Adrenal gland (tissue), 12 donors: ENCODE measurements around the gene IQSEC1. TPM values are rescaled to one million over a fixed set of nuclear protein-coding genes. Genes with fewer than 3 reads are reported as not detected.

Experiments
- DNase-seq, 7 donors: peaks; one replicate each; pipeline ENCODE4 v3.0.0-alpha.2; 2019 to 2020
- H3K27ac ChIP-seq, 5 donors: fragments of 200-600 bp; sonication (generic) in 4 of 5; 1 replicate in 3 of 5; 2 replicates in 2 of 5; pipeline versions ENCODE4 v1.5.1 to v1.8.0; 2016 to 2020; ENCODE audit warnings: mild to moderate bottlenecking in 1 of 5
- H3K27me3 ChIP-seq: fragments of 200-600 bp; 2 replicates; pipeline ENCODE4 v1.8.0; 2021
- H3K36me3 ChIP-seq, 2 donors: fragments of 200-600 bp; replicated peaks in 1 of 2; 1 replicate in 1 of 2; 2 replicates in 1 of 2; pipeline versions ENCODE4 v1.5.1 to v1.8.0; 2018 to 2022
- H3K4me1 ChIP-seq, 2 donors: fragments of 200-600 bp; replicated peaks in 1 of 2; 1 replicate in 1 of 2; 2 replicates in 1 of 2; pipeline versions ENCODE4 v1.5.1 to v1.8.0; 2018 to 2021
- H3K4me3 ChIP-seq, 4 donors: fragments of 200-600 bp; sonication (generic) in 3 of 4; one replicate each; pipeline ENCODE4 v1.5.1; 2016 to 2018
- H3K9me3 ChIP-seq, 3 donors: fragments of 200-600 bp; sonication (generic) in 1 of 3; replicated peaks in 1 of 3; 1 replicate in 2 of 3; 2 replicates in 1 of 3; pipeline versions ENCODE4 v1.5.1 to v1.8.0; 2016 to 2021
- CTCF ChIP-seq, 6 experiments: fragments of 450-650 bp in 4 of 6; fragments of 200-600 bp in 2 of 6; sonication (generic) in 1 of 6; IDR thresholded peaks; 1 replicate in 5 of 6; 2 replicates in 1 of 6; pipeline versions ENCODE4 v1.5.1 to v1.8.0; 2016 to 2021; ENCODE audit warnings: antibody characterized with exemption in 6 of 6, mild to moderate bottlenecking in 2 of 6, moderate library complexity in 1 of 6
- POLR2A ChIP-seq, 2 donors: fragments of 450-650 bp; IDR thresholded peaks; one replicate each; pipeline ENCODE4 v1.6.1; 2017; ENCODE audit warnings: antibody characterized with exemption in 2 of 2, mild to moderate bottlenecking in 2 of 2, moderate library complexity in 1 of 2
- WGBS, 4 donors: extraction: QIAGEN DNeasy Blood & Tissue Kit in 2 of 4; methylation state at CpG; one replicate each; pipeline versions ENCODE4 v1.1.5 to v1.1.7; 2013 to 2017; 5-methylcytosine and 5-hydroxymethylcytosine counted together
- intact Hi-C, 2 donors: fragments of 100-400 bp; cut with DNase I; formaldehyde crosslinking; loops; one replicate each; pipeline versions ENCODE4 v1.14.1 to v1.15.0; 2022 to 2023
- polyA plus RNA-seq, 3 donors: library from polyadenylated mRNA; stranded (reverse); fragments of 200-250 nt in 2 of 3; fragments of 350-450 nt in 1 of 3; fragmentation: Illumina TruSeq in 1 of 3; extraction: RNeasy Lipid Tissue Mini Kit (QIAGEN cat#74804) in 1 of 3; gene quantifications; one replicate each; pipeline ENCODE4 v1.2.3, GENCODE V29; 2013 to 2014
- total RNA-seq, 9 donors: library from RNA; depleted of rRNA in 4 of 9; stranded (reverse); fragments of >200 nt in 4 of 9; fragments of 120-200 nt in 1 of 9; fragmentation: NEBNext Ultra II Directional in 1 of 9; extraction: Animal tissue kit (Norgen Biotek cat#: 25700) in 1 of 9; gene quantifications; one replicate each; pipeline versions ENCODE4 v1.1.0 to v1.2.4, GENCODE V29; 2013 to 2023
- donor health status: healthy with polysubstance abuse.
- donor health status: Bipolar disorder and iron deficiency.
- donor health status: DM: yes; HTN: yes; CAD: no.
- donor health status: DM: no; HTN: no; CAD: no.
- donor health status: DM: no; HTN: no; CAD: no.
- donor health status: DM: yes; HTN: yes; CAD: no.

The IQSEC1 gene
- total and polyA plus RNA-seq, 12 donors, result 24.4 to 133 (median 94.2) TPM

GRCh38 chr3:13054341-13055285, 18.6 kb downstream of the IQSEC1 start:
- no peak overlapping the region for H3K4me3 ChIP-seq
- H3K9me3 ChIP-seq, result no peaks in the 10 kb centered on the region
- WGBS, 4 donors, result 78 to 91% (median 89%) methylated on average over 4 to 31 of the region's 31 CpGs
- TF ChIP-seq CTCF (IDR thresholded peaks at IDR 0.05) (no peak), POLR2A (IDR thresholded peaks at IDR 0.05) (no peak)
- intact Hi-C loops, result no loop called here
- no peaks in the 10 kb centered on the region for H3K27me3 ChIP-seq
- H3K4me1 ChIP-seq, result no peaks in the 10 kb centered on the region
- no peak for DNase-seq
- H3K36me3 ChIP-seq, result no peaks in the 10 kb centered on the region
- no peak overlapping the region for H3K27ac ChIP-seq

GRCh38 chr3:13053893-13054292, 19.3 kb downstream of the IQSEC1 start:
- H3K9me3 ChIP-seq, result no peaks in the 10 kb centered on the region
- H3K4me1 ChIP-seq, result no peaks in the 10 kb centered on the region
- DNase-seq, result no peak
- H3K36me3 ChIP-seq, result no peaks in the 10 kb centered on the region
- intact Hi-C loops, result no loop called here
- no peak for TF ChIP-seq CTCF (IDR thresholded peaks at IDR 0.05)
- TF ChIP-seq POLR2A (IDR thresholded peaks at IDR 0.05), result no peak
- H3K27me3 ChIP-seq, result no peaks in the 10 kb centered on the region
- WGBS, 4 donors, result 83 to 90% (median 88%) methylated on average over 10 to 12 of the region's 12 CpGs
- H3K27ac ChIP-seq, result no peak overlapping the region
- no peak overlapping the region for H3K4me3 ChIP-seq

GRCh38 chr3:13053420-13053819, 19.8 kb downstream of the IQSEC1 start:
- H3K9me3 ChIP-seq, result no peaks in the 10 kb centered on the region
- TF ChIP-seq POLR2A (IDR thresholded peaks at IDR 0.05) (no peak), CTCF (IDR thresholded peaks at IDR 0.05) (no peak)
- DNase-seq, result no peak
- no peaks in the 10 kb centered on the region for H3K4me1 ChIP-seq
- intact Hi-C loops, result no loop called here
- no peak overlapping the region for H3K27ac ChIP-seq
- H3K27me3 ChIP-seq, result no peaks in the 10 kb centered on the region
- 61 to 76% (median 69%) methylated on average over 6 to 8 of the region's 8 CpGs for WGBS, 4 donors
- no peaks in the 10 kb centered on the region for H3K36me3 ChIP-seq
- H3K4me3 ChIP-seq, result no peak overlapping the region

GRCh38 chr3:13052191-13052820, 20.9 kb downstream of the IQSEC1 start:
- Histone ChIP-seq H3K36me3 (no peaks in the 10 kb centered on the region), H3K27ac (no peak overlapping the region), H3K9me3 (no peaks in the 10 kb centered on the region), H3K4me1 (no peaks in the 10 kb centered on the region), H3K27me3 (no peaks in the 10 kb centered on the region), H3K4me3 (no peak overlapping the region)
- DNase-seq, result no peak
- TF ChIP-seq POLR2A (IDR thresholded peaks at IDR 0.05) (no peak), CTCF (IDR thresholded peaks at IDR 0.05) (no peak)
- intact Hi-C loops, result no loop called here
- 90 to 93% (median 92%) methylated on average over 16 of the region's 16 CpGs for WGBS, 4 donors
